HepG2 (cell line): ENCODE data around the gene CMTM3. TPM values are rescaled to one million over a fixed set of nuclear protein-coding genes. Genes with fewer than 3 reads are reported as not detected.

ENCODE experiments used
- AHDC1 ChIP-seq: sonication (generic); formaldehyde crosslinking; IDR thresholded peaks from 2 replicates; pipeline ENCODE4 v1.5.1; 2020; ENCODE audit warnings: mild to moderate bottlenecking, missing genetic modification reagents, borderline replicate concordance
- ARID3A ChIP-seq: IDR thresholded peaks from 2 replicates; pipeline ENCODE4 v1.6.1; 2012; ENCODE audit warnings: low read depth, low read length, improper control_type of control experiment
- BCL6 ChIP-seq: IDR thresholded peaks from 2 replicates; pipeline ENCODE4 v1.6.1; 2016; ENCODE audit warnings: missing genetic modification reagents, missing compliant biosample characterization
- ELF1 ChIP-seq: sonication (generic); formaldehyde crosslinking; IDR thresholded peaks from 2 replicates; pipeline ENCODE4 v1.4.0; 2020; ENCODE audit warnings: missing genetic modification reagents
- KDM3A ChIP-seq: IDR thresholded peaks from 2 replicates; pipeline ENCODE4 v1.6.1; 2018; ENCODE audit warnings: low read depth, missing compliant biosample characterization
- KLF13 ChIP-seq: sonication (generic); formaldehyde crosslinking; IDR thresholded peaks from 2 replicates; pipeline ENCODE4 v1.4.0; 2020; ENCODE audit warnings: mild to moderate bottlenecking, missing genetic modification reagents
- KMT2B ChIP-seq: IDR thresholded peaks from 2 replicates; pipeline ENCODE4 v1.6.1; 2016; ENCODE audit warnings: missing genetic modification reagents, missing compliant biosample characterization
- NR2F1 ChIP-seq, 2 experiments: fragments of 450-650 bp in 1 of 2; formaldehyde crosslinking in 1 of 2; IDR thresholded peaks; 2 replicates each; pipeline versions ENCODE4 v1.5.0 to v1.6.1; 2016 to 2020; ENCODE audit warnings: mild to moderate bottlenecking in 1 of 2, missing compliant biosample characterization in 1 of 2, missing genetic modification reagents in 1 of 2, moderate library complexity in 1 of 2
- PAXIP1 ChIP-seq: sonication (generic); formaldehyde crosslinking; conservative IDR thresholded peaks from 2 replicates; pipeline ENCODE4 v1.4.0; 2020; ENCODE audit warnings: mild to moderate bottlenecking, missing genetic modification reagents, moderate library complexity
- RAD21 ChIP-seq: fragments of 450-650 bp; formaldehyde crosslinking; IDR thresholded peaks from 2 replicates; pipeline ENCODE4 v1.5.0; 2020; ENCODE audit warnings: mild to moderate bottlenecking
- REPIN1 ChIP-seq: sonication (generic); formaldehyde crosslinking; IDR thresholded peaks from 2 replicates; pipeline ENCODE4 v1.8.0; 2022; ENCODE audit warnings: missing genetic modification reagents, low read depth, mild to moderate bottlenecking, borderline replicate concordance
- RFXAP ChIP-seq: sonication (generic); formaldehyde crosslinking; IDR thresholded peaks from 2 replicates; pipeline ENCODE4 v1.4.0; 2020; ENCODE audit warnings: missing genetic modification reagents, borderline replicate concordance
- SIN3A ChIP-seq: IDR thresholded peaks from 2 replicates; pipeline ENCODE4 v1.6.1; 2011; ENCODE audit warnings: low read depth, mild to moderate bottlenecking, control low read depth, low read length, borderline replicate concordance
- USF2 ChIP-seq, 2 experiments: sonication (generic) in 1 of 2; formaldehyde crosslinking in 1 of 2; IDR thresholded peaks; 2 replicates each; pipeline versions ENCODE4 v1.5.1 to v1.6.1; 2011 to 2020; ENCODE audit warnings: borderline replicate concordance in 1 of 2, low read depth in 1 of 2, low read length in 1 of 2, mild to moderate bottlenecking in 1 of 2, missing genetic modification reagents in 1 of 2, moderate library complexity in 1 of 2
- ZC3H4 ChIP-seq: sonication (generic); formaldehyde crosslinking; IDR thresholded peaks from 2 replicates; pipeline ENCODE4 v1.4.0; 2020; ENCODE audit warnings: missing genetic modification reagents, borderline replicate concordance
- ZNF496 ChIP-seq: sonication (generic); formaldehyde crosslinking; IDR thresholded peaks from 2 replicates; pipeline ENCODE4 v1.8.1; 2023; ENCODE audit warnings: mild to moderate bottlenecking, moderate library complexity, missing genetic modification reagents; ENCODE audit not compliant: insufficient replicate concordance
- polyA plus RNA-seq, 8 experiments: library from polyadenylated mRNA; depleted of rRNA in 3 of 8; stranded (reverse) in 7 of 8; unstranded in 1 of 8; fragments of >200 nt; fragmentation: Illumina TruSeq in 4 of 8; extraction: Trizol in 4 of 8; gene quantifications; 2 replicates each; pipeline versions ENCODE4 v1.2.1 to v1.2.3, GENCODE V29; 2011 to 2016; ENCODE audit warnings: low read depth in 4 of 8, missing spikeins in 1 of 8, mixed read lengths in 1 of 8; ENCODE audit not compliant: insufficient read depth in 1 of 8
- total RNA-seq, 5 experiments: library from RNA; depleted of rRNA; stranded (reverse); fragments of >200 nt; fragmentation: Illumina TruSeq; extraction: Trizol; gene quantifications; 2 replicates each; pipeline ENCODE4 v1.2.3, GENCODE V29; 2016; ENCODE audit warnings: low read depth in 1 of 5

CMTM3 gene
- total and polyA plus RNA-seq, 2 of the 13 experiments (the other 11 are each of a cell fraction or from before 2014, with no cell fraction given): 29.2 to 48.7 TPM

GRCh38 chr16:66617010-66617434, 12.5 kb downstream of the CMTM3 start (continued):
- TF ChIP-seq ARID3A (peak; percentile 71; the same call in 1 of the 2 replicates), ELF1 (CRISPR knock-in tag) (no peak), REPIN1 (CRISPR knock-in tag) (peak; percentile 73; the same call in 1 of the 2 replicates), PAXIP1 (CRISPR knock-in tag) (peak; percentile 68), ZC3H4 (CRISPR knock-in tag) (no peak), KMT2B (CRISPR knock-in tag) (no peak), KDM3A (CRISPR knock-in tag) (no peak), NR2F1 (CRISPR knock-in tag; IDR thresholded peaks at IDR 0.05) (no peak), RFXAP (no peak), KLF13 (CRISPR knock-in tag) (no peak), BCL6 (0 out of 2 replicates have a peak, but pooled peaks have one; percentile 16), AHDC1 (CRISPR knock-in tag) (peak; percentile 61; the same call in 1 of the 2 replicates), ZNF496 (CRISPR knock-in tag) (no peak), USF2 (IDR thresholded peaks at IDR 0.05; ENCODE audit: low read depth, low read length) (no peak), USF2 (CRISPR knock-in tag; IDR thresholded peaks at IDR 0.05; ENCODE audit: borderline replicate concordance) (no peak), RAD21 (CRISPR knock-in tag) (no peak), SIN3A (no peak)
